ENCODE results near the gene KCNMB2.

Gene KCNMB2

GRCh38 chr3:178637802-178638201 lies 101.6 kb downstream of the KCNMB2 start:
- DNase-seq (ENCODE audit: low read depth in 1 of 2, low spot score in 1 of 2) = no peak

GRCh38 chr3:178645503-178645902 lies 109.3 kb downstream of the KCNMB2 start:
- no peak for DNase-seq (ENCODE audit: low read depth in 1 of 2, low spot score in 1 of 2)

DNA sequence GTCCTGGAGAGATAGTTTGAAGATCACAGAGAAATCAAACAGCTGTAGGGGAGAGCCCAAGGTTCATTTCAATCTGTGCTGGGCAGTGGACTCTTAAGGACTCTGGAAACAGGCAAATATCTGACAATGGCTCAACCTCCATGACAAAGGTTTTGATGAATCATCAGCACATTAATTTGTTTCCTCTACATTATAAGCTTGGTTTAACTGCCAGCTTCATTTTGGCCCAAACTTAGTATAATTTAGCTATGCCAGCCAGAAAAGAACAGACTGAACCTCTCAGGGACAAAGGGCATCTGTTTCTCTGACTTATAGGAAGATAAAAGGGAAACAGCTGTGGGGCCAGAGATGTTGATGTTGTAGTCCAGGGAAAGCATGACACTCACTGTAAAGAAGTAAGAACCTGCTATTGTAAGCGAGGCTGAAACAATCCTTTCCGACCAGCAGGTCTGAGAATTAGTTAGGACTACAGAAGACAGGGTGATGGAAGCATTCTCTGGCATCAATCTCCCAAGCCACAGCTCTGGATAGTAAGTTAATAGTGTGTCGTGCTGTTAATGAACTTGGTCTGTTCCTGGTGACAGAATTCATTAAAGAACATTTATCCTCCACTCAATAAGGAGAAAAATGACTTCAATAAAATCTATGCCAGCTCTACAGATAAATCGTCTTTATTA lies 110.1 kb downstream of the KCNMB2 start:
- no peak for DNase-seq (ENCODE audit: low read depth in 1 of 2, low spot score in 1 of 2)

- no peak for DNase-seq (ENCODE audit: low read depth in 1 of 2, low spot score in 1 of 2)
Observed at GRCh38 chr3:178655488-178655887, 119.3 kb downstream of the KCNMB2 start.

GRCh38 chr3:178658694-178659325 lies 122.6 kb downstream of the KCNMB2 start:
- no peak for DNase-seq (ENCODE audit: low read depth in 1 of 2, low spot score in 1 of 2)

DNA sequence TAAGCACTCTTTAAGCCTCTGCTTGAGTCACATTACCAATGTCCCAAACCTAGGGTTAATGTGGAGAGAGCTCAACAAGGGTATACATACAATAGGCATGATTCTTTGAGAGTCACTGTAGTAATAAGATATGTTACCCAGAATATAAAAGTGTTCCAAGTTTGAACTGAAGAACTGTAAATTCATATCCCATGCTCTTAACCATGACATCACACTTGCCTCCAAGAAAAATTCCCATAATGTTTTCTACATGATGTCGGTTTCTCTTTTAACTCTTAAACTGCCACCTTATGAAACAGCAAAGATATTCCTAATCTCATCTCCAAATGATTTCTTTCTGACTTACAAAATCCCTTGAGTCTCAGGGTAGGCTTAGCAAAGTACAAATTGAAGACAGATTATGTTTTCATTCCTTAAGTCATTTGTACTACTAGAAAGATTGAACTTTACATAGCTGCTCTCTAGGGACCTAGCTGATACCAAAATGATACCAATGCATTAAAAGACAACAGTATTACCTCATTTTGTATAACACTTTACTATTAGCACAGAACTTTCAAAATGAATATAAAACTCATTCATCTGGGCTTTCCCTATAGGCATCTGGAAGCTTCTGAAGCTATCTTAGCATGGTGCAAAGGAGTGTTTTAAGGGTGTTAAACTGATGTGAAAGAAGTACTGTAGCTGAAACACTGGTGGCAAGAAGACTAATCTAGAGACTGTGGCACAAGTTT lies 127.1 kb downstream of the KCNMB2 start:
- no peak for DNase-seq (ENCODE audit: low read depth in 1 of 2, low spot score in 1 of 2)

DNA sequence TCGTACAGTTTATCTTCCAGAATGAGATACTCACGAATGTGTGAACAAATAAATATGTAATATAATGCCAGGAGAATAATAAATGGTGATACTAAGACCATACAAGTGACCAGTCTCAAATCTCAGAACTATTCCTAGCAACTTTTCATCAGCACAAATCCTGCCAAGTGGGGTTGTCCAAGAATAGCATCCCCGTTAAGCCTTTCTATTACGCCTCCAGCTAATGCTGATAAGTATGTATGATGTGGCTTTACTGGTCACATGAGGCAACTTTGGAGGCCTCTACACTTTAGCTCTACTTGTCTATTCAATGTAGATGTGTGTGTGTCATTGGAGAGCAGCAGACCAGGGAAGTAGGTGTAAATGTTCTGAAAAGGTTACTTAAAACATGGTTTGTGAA lies 129.5 kb downstream of the KCNMB2 start:
- no peak for DNase-seq (ENCODE audit: low read depth in 1 of 2, low spot score in 1 of 2)

GRCh38 chr3:178669022-178669601 lies 132.9 kb downstream of the KCNMB2 start:
- no peak for DNase-seq (ENCODE audit: low read depth in 1 of 2, low spot score in 1 of 2)

- no peak for DNase-seq (ENCODE audit: low read depth in 1 of 2, low spot score in 1 of 2)
Observed at GRCh38 chr3:178669758-178670157, 133.5 kb downstream of the KCNMB2 start.

- no peak for DNase-seq (ENCODE audit: low read depth in 1 of 2, low spot score in 1 of 2)
Observed at GRCh38 chr3:178671377-178671776, 135.1 kb downstream of the KCNMB2 start.

- DNase-seq (ENCODE audit: low read depth in 1 of 2, low spot score in 1 of 2) = no peak
Observed at GRCh38 chr3:178671791-178672190, 135.6 kb downstream of the KCNMB2 start.

- DNase-seq (ENCODE audit: low read depth in 1 of 2, low spot score in 1 of 2) = no peak
Observed at GRCh38 chr3:178672275-178672674, 136.0 kb downstream of the KCNMB2 start.

- no peak for DNase-seq (ENCODE audit: low read depth in 1 of 2, low spot score in 1 of 2)
Observed at GRCh38 chr3:178673529-178673928, 137.3 kb downstream of the KCNMB2 start.

DNA sequence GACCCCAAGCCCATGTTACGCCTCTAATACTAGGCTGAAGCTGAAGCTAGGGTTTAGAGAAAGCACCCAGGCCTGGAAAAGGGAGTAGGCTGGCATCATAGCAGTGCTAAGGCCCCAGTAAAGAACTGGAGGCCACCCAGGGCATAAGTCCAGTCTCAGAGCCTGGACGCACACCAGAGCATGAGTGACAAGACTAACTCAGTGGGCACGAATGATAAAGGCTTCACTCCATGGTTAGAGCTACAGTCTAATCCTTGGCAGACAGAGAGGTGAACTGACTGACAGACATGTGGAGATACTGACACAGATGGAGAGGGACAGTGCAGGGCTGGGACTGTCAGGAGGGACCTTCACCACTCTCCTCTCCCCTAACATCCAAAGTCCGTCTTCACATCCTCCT lies 139.8 kb downstream of the KCNMB2 start:
- DNase-seq (ENCODE audit: low read depth in 1 of 2, low spot score in 1 of 2) = no peak

DNA sequence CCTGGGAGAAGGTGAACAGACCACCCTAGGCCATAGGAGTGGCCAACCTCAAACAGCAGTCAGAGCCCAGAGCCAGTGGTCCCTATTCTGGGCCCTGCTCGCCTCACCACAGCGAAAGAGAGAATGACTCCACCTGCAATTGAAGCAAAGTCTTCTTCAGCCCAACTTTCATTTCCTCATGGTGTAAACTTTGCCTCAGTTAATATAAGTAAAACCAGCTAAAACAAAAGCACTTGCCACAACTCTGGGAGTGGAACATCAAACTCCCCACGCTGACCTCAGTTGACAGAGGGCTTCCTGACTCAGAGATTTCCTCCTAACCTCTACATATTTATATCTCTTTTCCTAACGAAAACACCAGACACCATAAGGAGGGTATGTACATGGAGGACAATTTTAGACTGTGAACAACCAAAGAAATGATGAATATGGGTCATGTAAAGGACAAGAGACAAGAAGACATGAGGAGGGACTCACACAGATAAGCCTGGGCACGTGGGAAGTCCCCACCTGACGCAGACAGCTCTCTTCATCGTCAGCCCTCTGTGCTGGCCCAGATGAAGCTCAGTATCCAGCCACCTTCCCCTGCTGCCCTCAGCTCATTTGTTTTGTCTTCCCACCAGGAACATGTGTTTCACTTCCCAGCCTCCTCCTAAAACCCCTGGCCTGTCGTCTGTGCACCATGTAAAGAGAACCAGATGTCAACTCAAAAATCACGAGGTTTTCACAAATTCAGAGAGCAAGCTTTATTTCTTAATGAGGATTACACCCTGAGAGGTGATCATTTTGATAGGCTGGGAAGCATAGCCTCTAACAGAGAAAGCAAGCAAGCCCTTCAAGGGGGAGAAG lies 140.9 kb downstream of the KCNMB2 start:
- no peak for DNase-seq (ENCODE audit: low read depth in 1 of 2, low spot score in 1 of 2)

GRCh38 chr3:178677961-178678360 lies 141.7 kb downstream of the KCNMB2 start:
- no peak for DNase-seq (ENCODE audit: low read depth in 1 of 2, low spot score in 1 of 2)

- no peak for DNase-seq (ENCODE audit: low read depth in 1 of 2, low spot score in 1 of 2)
Observed at GRCh38 chr3:178680037-178680436, 143.8 kb downstream of the KCNMB2 start.

- no peak for DNase-seq (ENCODE audit: low read depth in 1 of 2, low spot score in 1 of 2)
Observed at GRCh38 chr3:178680489-178680888, 144.3 kb downstream of the KCNMB2 start.

GRCh38 chr3:178684881-178685590 lies 148.8 kb downstream of the KCNMB2 start:
- DNase-seq (ENCODE audit: low read depth in 1 of 2, low spot score in 1 of 2) = no peak

DNA sequence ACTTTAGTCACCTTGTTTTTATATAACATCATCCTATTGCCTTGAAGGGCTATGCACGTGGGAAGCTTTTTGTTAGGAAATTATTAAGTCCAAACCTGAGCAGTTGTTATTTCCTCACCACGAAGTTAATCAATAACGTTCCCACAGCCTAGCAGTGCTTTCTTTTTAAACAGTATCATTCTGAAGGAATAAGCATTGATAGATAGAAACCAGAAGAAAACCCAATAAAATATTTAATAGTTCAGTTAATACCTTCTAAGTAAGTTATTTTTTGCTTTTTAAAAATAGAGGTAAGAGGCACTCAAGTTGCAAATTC lies 149.3 kb downstream of the KCNMB2 start:
- DNase-seq (ENCODE audit: low read depth in 1 of 2, low spot score in 1 of 2) = no peak

DNA sequence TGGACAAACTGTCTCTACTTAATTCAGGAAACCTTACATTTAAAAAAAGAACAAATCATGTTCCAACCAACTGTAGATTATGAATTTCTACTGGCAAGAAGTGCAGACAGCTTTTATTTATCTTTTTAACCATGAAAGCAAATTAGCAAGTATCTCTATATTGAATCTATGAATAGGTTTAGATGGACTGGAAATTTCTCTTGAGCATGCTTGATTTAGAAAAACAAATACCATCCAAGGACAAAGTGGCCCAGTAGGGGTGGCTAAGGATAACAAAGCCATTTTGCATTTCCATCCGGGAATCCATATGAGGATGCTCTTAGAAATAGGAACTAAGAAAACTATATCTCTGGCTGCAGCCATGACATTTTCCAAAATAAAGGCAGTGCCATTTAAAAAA lies 150.6 kb downstream of the KCNMB2 start:
- DNase-seq (ENCODE audit: low read depth in 1 of 2, low spot score in 1 of 2) = no peak

Measured in activated T-helper 1 cell treated with anti-CD3 and anti-CD28 coated beads, Interleukin-2, amount 50 U/mL, for 16 hours (primary cell).